ENCODE data around the gene DUS1L.

- TF ChIP-seq CTCF (optimal IDR thresholded peaks at IDR 0.05 in 1 of 3, IDR thresholded peaks at IDR 0.05 in 1 of 3, conservative IDR thresholded peaks at IDR 0.05 in 1 of 3; ENCODE audit: extremely low read depth in 1 of 3, insufficient read depth in 2 of 3, low read length in 3 of 3) = no peak
- no peak for TF ChIP-seq EZH2 (IDR thresholded peaks at IDR 0.05; ENCODE audit: low read length)
Measured at GRCh38 chr17:82047914-82048570, 17.6 kb downstream of the DUS1L start.

Data from keratinocyte (primary cell).